ENCODE results near the gene MYOM1.

MYOM1 gene

DNA sequence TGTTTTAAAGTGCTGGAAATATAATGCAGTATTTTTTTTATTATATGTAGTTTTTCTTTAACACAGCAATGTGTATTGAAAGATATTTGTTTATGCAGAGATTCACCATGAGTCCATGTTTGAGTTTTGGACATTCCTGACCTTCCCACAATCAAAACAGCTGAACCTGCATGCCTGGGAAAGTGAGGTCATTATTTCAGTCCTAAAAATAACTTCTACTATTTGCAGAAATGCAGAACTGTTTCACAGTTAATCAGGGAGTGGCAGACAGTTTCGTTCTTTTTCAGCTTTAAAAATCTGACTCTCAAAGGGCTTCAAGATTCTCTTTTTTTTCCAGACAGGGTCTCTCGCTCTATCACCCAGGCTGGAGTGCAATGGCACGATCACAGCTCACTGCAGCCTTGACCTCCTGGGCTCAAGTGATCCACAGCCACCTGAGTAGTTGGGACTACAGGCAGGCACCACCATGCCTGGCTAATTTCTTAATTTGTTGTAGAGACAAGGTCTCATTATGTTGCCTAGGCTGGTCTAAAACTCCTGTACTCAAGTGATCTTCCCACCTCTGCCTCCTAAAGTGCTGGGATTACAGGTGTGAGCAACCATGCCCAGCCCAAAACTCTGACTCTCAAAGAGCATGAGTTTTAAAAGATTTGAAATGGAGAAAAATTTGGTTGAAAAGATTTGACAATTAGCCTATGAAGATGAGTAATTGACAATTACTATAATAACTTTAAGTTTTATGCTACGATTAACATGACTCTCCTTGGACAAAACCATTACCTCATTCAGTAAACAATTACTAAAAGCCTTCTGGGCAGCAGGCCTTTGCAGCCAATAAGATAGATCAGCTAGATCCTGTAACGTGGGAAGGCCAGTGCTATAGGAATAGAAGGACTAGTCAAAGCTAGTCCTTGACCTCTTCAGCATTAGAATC is 37.2 kb upstream of the MYOM1 start:
- TF ChIP-seq, protein P1, sequence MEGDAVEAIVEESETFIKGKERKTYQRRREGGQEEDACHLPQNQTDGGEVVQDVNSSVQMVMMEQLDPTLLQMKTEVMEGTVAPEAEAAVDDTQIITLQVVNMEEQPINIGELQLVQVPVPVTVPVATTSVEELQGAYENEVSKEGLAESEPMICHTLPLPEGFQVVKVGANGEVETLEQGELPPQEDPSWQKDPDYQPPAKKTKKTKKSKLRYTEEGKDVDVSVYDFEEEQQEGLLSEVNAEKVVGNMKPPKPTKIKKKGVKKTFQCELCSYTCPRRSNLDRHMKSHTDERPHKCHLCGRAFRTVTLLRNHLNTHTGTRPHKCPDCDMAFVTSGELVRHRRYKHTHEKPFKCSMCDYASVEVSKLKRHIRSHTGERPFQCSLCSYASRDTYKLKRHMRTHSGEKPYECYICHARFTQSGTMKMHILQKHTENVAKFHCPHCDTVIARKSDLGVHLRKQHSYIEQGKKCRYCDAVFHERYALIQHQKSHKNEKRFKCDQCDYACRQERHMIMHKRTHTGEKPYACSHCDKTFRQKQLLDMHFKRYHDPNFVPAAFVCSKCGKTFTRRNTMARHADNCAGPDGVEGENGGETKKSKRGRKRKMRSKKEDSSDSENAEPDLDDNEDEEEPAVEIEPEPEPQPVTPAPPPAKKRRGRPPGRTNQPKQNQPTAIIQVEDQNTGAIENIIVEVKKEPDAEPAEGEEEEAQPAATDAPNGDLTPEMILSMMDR (conservative IDR thresholded peaks at IDR 0.05; ENCODE audit: low read depth), result no peak
- CTCF ChIA-PET, result no interaction called here
- POLR2A ChIA-PET (ENCODE audit: low non-redundant PET), result no interaction called here
- DNase-seq (ENCODE audit: low spot score), result no peak
- H3K27ac ChIP-seq, result peak overlapping the region; percentile 57

DNA sequence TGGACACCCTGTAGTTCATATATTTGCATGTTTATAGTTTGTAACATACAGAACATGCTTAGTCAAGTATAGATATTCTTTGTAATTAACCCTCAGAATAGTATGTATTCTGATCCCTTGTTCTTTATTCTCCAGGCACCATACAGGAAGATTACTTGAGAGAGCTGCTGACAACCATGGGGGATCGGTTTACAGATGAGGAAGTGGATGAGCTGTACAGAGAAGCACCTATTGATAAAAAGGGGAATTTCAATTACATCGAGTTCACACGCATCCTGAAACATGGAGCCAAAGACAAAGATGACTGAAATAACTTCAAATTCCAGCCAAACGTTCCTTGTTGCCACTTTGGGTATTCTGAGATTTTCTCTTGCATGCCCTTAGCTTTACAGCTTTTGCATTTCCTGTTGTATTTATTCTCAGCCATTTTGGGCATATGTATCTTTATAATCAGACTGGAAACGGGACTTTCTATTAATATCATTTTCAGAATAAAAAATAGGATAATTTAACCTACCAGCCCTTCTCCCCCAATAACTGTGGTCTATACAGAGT is 35.9 kb upstream of the MYOM1 start:
- ChIA-PET POLR2A (ENCODE audit: low non-redundant PET) (no interaction called here), CTCF (interaction anchor here (0.6 kb wide), 1 partner anchor 26 kb away, joined by 3 read pairs; no protein-coding TSS in a partner anchor)
- TF ChIP-seq, protein P1 (conservative IDR thresholded peaks at IDR 0.05; ENCODE audit: low read depth), result no peak
- H3K27ac ChIP-seq, result no peak overlapping the region
- no peak for DNase-seq (ENCODE audit: low spot score)

DNA sequence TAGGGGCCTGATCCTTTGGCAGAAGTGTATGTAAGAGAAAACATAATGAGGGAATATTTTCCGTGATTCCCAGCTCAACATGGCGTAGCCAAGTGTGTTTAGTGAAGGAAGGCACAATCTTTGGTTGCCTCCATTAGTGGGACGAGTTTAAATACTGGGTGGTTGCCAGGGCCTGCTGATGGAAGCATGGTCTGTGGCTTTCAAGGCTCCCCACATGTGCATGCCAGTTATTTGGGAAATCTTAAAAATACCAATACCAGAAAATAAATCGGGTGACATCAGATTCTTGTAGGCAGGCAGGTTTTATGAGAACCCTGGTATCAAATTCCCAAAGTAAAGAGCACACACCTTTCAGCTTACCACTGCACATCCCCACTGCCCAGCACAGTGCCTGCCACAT is 35.0 kb upstream of the MYOM1 start:
- POLR2A ChIA-PET (ENCODE audit: low non-redundant PET), result no interaction called here

DNA sequence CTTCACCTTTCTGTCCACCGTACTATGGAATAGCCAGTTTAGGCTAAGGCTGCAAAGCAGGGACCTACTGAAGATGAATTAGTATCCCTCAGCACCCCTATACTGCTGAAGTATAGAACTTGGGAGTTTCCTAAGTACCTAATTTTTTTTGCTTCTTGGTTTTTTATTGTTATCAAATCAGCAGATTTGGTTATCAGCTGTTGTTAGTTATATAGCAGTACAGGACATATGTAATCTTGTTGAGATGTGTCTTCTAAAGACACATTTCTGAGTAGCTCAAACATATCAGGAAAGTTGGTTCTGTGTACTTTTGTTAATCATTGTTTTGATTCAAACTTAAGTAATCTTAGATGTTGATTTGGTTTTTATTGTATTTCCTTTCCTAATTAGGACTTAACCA is 33.1 kb upstream of the MYOM1 start:
- TF ChIP-seq, protein P1 (conservative IDR thresholded peaks at IDR 0.05; ENCODE audit: low read depth), result no peak
- DNase-seq (ENCODE audit: low spot score), result no peak
- ChIA-PET CTCF (no interaction called here), POLR2A (ENCODE audit: low non-redundant PET) (no interaction called here)
- H3K27ac ChIP-seq, result no peak overlapping the region

More for the DNA sequence above, 35.0 kb upstream of the MYOM1 start:
- CTCF ChIA-PET, result interaction anchor here (0.6 kb wide), 1 partner anchor 8 kb away, joined by 4 read pairs; no protein-coding TSS in a partner anchor
- DNase-seq (ENCODE audit: low spot score), result no peak
- no peak overlapping the region for H3K27ac ChIP-seq
- TF ChIP-seq, protein P1 (conservative IDR thresholded peaks at IDR 0.05; ENCODE audit: low read depth), result no peak

DNA sequence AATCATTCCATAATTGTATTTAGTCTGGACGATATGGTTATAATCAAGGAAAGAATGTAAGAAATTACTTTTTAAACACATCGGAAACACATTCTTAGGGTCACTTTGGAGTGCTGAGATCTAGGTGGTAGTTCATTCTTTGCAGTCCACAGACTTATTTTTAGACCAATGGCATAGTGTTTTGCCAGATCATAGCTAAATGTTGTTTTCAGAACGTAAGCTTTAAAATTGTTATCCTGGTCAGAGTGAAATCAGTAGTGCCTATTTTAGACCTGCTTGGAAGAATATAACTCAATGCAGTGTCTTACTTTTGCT is 32.2 kb upstream of the MYOM1 start:
- TF ChIP-seq, protein P1 (conservative IDR thresholded peaks at IDR 0.05; ENCODE audit: low read depth), result no peak
- ChIA-PET CTCF (interaction anchor here (0.6 kb wide), 1 partner anchor 269 kb away, joined by 4 read pairs; no protein-coding TSS in a partner anchor), POLR2A (ENCODE audit: low non-redundant PET) (no interaction called here)
- DNase-seq (ENCODE audit: low spot score), result no peak
- no peak overlapping the region for H3K27ac ChIP-seq

DNA sequence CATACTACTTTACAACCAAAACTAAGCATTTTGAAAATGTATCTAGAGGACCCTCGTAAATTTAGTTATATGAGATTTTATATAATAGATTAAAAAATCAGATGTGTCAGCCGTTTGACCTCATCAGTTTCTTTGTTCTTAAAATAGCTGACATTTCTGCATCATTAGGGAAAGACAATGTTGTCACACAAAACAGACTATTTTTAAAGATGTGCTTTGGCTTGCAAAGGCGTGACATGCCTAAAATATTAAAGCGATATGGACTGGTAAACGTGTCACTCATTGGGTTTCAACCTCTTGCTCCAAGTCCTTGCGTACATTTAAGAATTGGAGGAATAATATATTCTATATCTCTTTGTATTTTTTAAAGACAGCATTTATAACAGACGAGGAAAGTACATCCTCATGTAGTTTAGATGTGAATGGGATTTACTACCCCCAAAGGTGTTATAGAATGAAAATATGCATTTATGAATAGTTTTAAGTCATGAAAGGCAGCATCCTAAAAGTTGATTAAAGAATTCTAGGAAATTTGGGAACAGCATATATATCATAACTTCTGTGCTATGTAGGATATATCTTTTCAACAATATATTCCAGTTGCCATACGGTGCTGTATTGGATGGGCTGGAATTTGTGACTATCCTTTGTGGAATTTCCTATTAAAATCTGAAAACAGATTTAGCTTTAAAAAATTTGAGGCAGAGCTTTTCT is 31.6 kb upstream of the MYOM1 start:
- ChIA-PET POLR2A (ENCODE audit: low non-redundant PET) (interaction anchor here (0.7 kb wide), 1 partner anchor 10 kb away, joined by 4 read pairs; no protein-coding TSS in a partner anchor), CTCF (interaction anchor here (0.6 to 0.7 kb wide), 2 partner anchors 13 to 269 kb away, joined by 3 to 4 read pairs; no protein-coding TSS in a partner anchor)
- no peak overlapping the region for H3K27ac ChIP-seq
- TF ChIP-seq, protein P1 (conservative IDR thresholded peaks at IDR 0.05; ENCODE audit: low read depth), result no peak
- no peak for DNase-seq (ENCODE audit: low spot score)

All from RWPE1 (cell line).